WTC11 (cell line): ENCODE measurements around the gene ARMC9. TPM values are rescaled to one million over a fixed set of nuclear protein-coding genes. Genes with fewer than 3 reads are reported as not detected.

Source experiments
- ATAC-seq: fragments of 200-7000 bp; cut with Tn5 transposase; 2 replicates; pipeline ENCODE4 v1.10.0; 2021; ENCODE audit warnings: mild to moderate bottlenecking, moderate library complexity
- CTCF ChIA-PET: fragments of 300-600 bp; sonication (Branson Sonifier 250); formaldehyde crosslinking; loops from one replicate; lab custom pipeline; 2021; ENCODE audit warnings: antibody characterized with exemption; lab: Charles Lee
- POLR2A ChIA-PET: fragments of 350-600 bp; sonication (Branson Sonifier 250); formaldehyde crosslinking; loops from one replicate; lab custom pipeline; 2021; ENCODE audit warnings: antibody characterized with exemption; lab: Charles Lee
- DNase-seq: peaks from one replicate; pipeline ENCODE4 v3.0.0; 2021; ENCODE audit warnings: low spot score
- H3K27ac Mint-ChIP-seq: 2 replicates; pipeline ENCODE4 v1.8.0; 2021; ENCODE audit warnings: mixed read lengths
- H3K27me3 Mint-ChIP-seq: 2 replicates; pipeline ENCODE4 v1.8.0; 2021; ENCODE audit warnings: low read depth, mild to moderate bottlenecking, moderate library complexity, mixed read lengths
- H3K36me3 Mint-ChIP-seq: 2 replicates; pipeline ENCODE4 v1.8.0; 2021; ENCODE audit warnings: mixed read lengths
- H3K4me1 Mint-ChIP-seq: 2 replicates; pipeline ENCODE4 v1.8.0; 2022; ENCODE audit warnings: mixed read lengths
- H3K4me3 Mint-ChIP-seq: 2 replicates; pipeline ENCODE4 v1.8.0; 2021; ENCODE audit warnings: mild to moderate bottlenecking, moderate library complexity, mixed read lengths
- H3K9me3 Mint-ChIP-seq: 2 replicates; pipeline ENCODE4 v1.8.0; 2021; ENCODE audit warnings: mixed read lengths
- AR ChIP-seq: fragments of 250-450 bp; sonication (Bioruptor Pico); IDR thresholded peaks from 2 replicates; pipeline ENCODE4 v1.9.0; 2021; ENCODE audit warnings: mild to moderate bottlenecking
- EMX1 ChIP-seq: fragments of 250-450 bp; sonication (Bioruptor Pico); IDR thresholded peaks from 2 replicates; pipeline ENCODE4 v1.8.0; 2021; ENCODE audit warnings: mild to moderate bottlenecking
- ETV6 ChIP-seq: sonication (generic); formaldehyde crosslinking; IDR thresholded peaks from 2 replicates; pipeline ENCODE4 v1.8.1; 2022; ENCODE audit warnings: mild to moderate bottlenecking, missing genetic modification reagents
- FOXJ3 ChIP-seq: sonication (generic); formaldehyde crosslinking; IDR thresholded peaks from 2 replicates; pipeline ENCODE4 v1.9.0; 2021; ENCODE audit warnings: missing genetic modification reagents, mild to moderate bottlenecking, borderline replicate concordance
- GABPB1 ChIP-seq: sonication (generic); formaldehyde crosslinking; IDR thresholded peaks from 2 replicates; pipeline ENCODE4 v1.8.1; 2023; ENCODE audit warnings: mild to moderate bottlenecking, missing genetic modification reagents
- GRHL2 ChIP-seq: fragments of 250-450 bp; sonication (Bioruptor Pico); IDR thresholded peaks from 2 replicates; pipeline ENCODE4 v1.8.0; 2022; ENCODE audit warnings: mild to moderate bottlenecking, moderate library complexity; ENCODE audit not compliant: insufficient replicate concordance, severe bottlenecking
- HMGXB4 ChIP-seq: sonication (generic); formaldehyde crosslinking; IDR thresholded peaks from 2 replicates; pipeline ENCODE4 v1.8.1; 2023; ENCODE audit warnings: mild to moderate bottlenecking, moderate library complexity, missing genetic modification reagents
- JAZF1 ChIP-seq: fragments of 250-450 bp; sonication (Bioruptor Pico); IDR thresholded peaks from 2 replicates; pipeline ENCODE4 v1.9.0; 2021; ENCODE audit warnings: moderate library complexity, mild to moderate bottlenecking, inconsistent platforms
- MLX ChIP-seq: sonication (generic); formaldehyde crosslinking; IDR thresholded peaks from 2 replicates; pipeline ENCODE4 v1.8.1; 2023; ENCODE audit warnings: mild to moderate bottlenecking, missing genetic modification reagents, moderate library complexity
- NFYB ChIP-seq: sonication (generic); formaldehyde crosslinking; conservative IDR thresholded peaks from 2 replicates; pipeline ENCODE4 v1.8.0; 2022; ENCODE audit warnings: low read depth, missing genetic modification reagents
- NR1H2 ChIP-seq: sonication (generic); formaldehyde crosslinking; IDR thresholded peaks from 2 replicates; pipeline ENCODE4 v1.9.0; 2021; ENCODE audit warnings: mild to moderate bottlenecking, moderate library complexity, missing genetic modification reagents
- PRRX2 ChIP-seq: fragments of 250-450 bp; sonication (Bioruptor Pico); IDR thresholded peaks from 2 replicates; pipeline ENCODE4 v1.8.0; 2021; ENCODE audit warnings: mild to moderate bottlenecking
- RORB ChIP-seq: fragments of 250-450 bp; sonication (Bioruptor Pico); IDR thresholded peaks from 2 replicates; pipeline ENCODE4 v1.9.0; 2021; ENCODE audit warnings: mild to moderate bottlenecking
- SP1 ChIP-seq: sonication (generic); formaldehyde crosslinking; conservative IDR thresholded peaks from 2 replicates; pipeline ENCODE4 v1.8.1; 2022; ENCODE audit warnings: missing genetic modification reagents
- STAT6 ChIP-seq: sonication (generic); formaldehyde crosslinking; conservative IDR thresholded peaks from 2 replicates; pipeline ENCODE4 v1.8.1; 2023; ENCODE audit warnings: mild to moderate bottlenecking, low read depth, missing genetic modification reagents, moderate library complexity
- TCF7 ChIP-seq: sonication (generic); formaldehyde crosslinking; IDR thresholded peaks from 2 replicates; pipeline ENCODE4 v1.8.0; 2022; ENCODE audit warnings: mild to moderate bottlenecking, low read depth, missing genetic modification reagents, moderate library complexity
- TEAD1 ChIP-seq: sonication (generic); formaldehyde crosslinking; IDR thresholded peaks from 2 replicates; pipeline ENCODE4 v1.8.0; 2022; ENCODE audit warnings: mild to moderate bottlenecking, missing genetic modification reagents
- TP53 ChIP-seq: sonication (generic); formaldehyde crosslinking; IDR thresholded peaks from 2 replicates; pipeline ENCODE4 v1.8.1; 2023; ENCODE audit warnings: mild to moderate bottlenecking, missing genetic modification reagents
- ZMAT4 ChIP-seq: fragments of 250-450 bp; sonication (Bioruptor Pico); IDR thresholded peaks from 2 replicates; pipeline ENCODE4 v1.9.0; 2021; ENCODE audit warnings: mild to moderate bottlenecking
- ZNF263 ChIP-seq: sonication (generic); formaldehyde crosslinking; IDR thresholded peaks from 2 replicates; pipeline ENCODE4 v1.8.1; 2022; ENCODE audit warnings: low read depth, mild to moderate bottlenecking, moderate library complexity, missing genetic modification reagents
- ZNF317 ChIP-seq: sonication (generic); formaldehyde crosslinking; IDR thresholded peaks from 2 replicates; pipeline ENCODE4 v1.8.1; 2023; ENCODE audit warnings: low read depth, mild to moderate bottlenecking, moderate library complexity, missing genetic modification reagents, borderline replicate concordance
- ZNF416 ChIP-seq: fragments of 250-450 bp; sonication (Bioruptor Pico); IDR thresholded peaks from 2 replicates; pipeline ENCODE4 v1.9.0; 2021; ENCODE audit warnings: mild to moderate bottlenecking, inconsistent platforms
- ZNF425 ChIP-seq: fragments of 250-450 bp; sonication (Bioruptor Pico); conservative IDR thresholded peaks from 2 replicates; pipeline ENCODE4 v1.9.0; 2021; ENCODE audit warnings: mild to moderate bottlenecking
- ZNF671 ChIP-seq: fragments of 250-450 bp; sonication (Bioruptor Pico); IDR thresholded peaks from 2 replicates; pipeline ENCODE4 v1.8.0; 2021; ENCODE audit warnings: mild to moderate bottlenecking
- total RNA-seq: library from RNA; stranded (reverse); gene quantifications from 3 replicates; pipeline ENCODE4 v1.2.3, GENCODE V29; 2021

ARMC9 gene
- total RNA-seq, 1 experiment from 2014 or later = 34.9 TPM

- ChIA-PET CTCF (interaction anchor here (2.1 kb wide), 1 partner anchor 10 kb away, joined by 6 read pairs; no protein-coding TSS in a partner anchor), POLR2A (interaction anchor here (0.6 kb wide), 1 partner anchor 90 kb away, joined by 3 read pairs; no protein-coding TSS in a partner anchor)
- ATAC-seq (no peak), DNase-seq (no peak)
- Mint-ChIP-seq H3K36me3 (peaks cover 11% of the 10 kb centered on the region), H3K27ac (no peak overlapping the region; the same call in 1 of the 2 replicates), H3K9me3 (peaks cover 6% of the 10 kb centered on the region; the same call in 1 of the 2 replicates), H3K4me3 (no peak overlapping the region), H3K27me3 (no peaks in the 10 kb centered on the region), H3K4me1 (no peaks in the 10 kb centered on the region)
- no peak for TF ChIP-seq JAZF1 (CRISPR knock-in tag)
- no peak for TF ChIP-seq GRHL2 (CRISPR knock-in tag)
- TF ChIP-seq AR = no peak
- no peak for TF ChIP-seq RORB (CRISPR knock-in tag)
Observed at GRCh38 chr2:231286964-231287363, 88.5 kb downstream of the ARMC9 start.

GRCh38 chr2:231287696-231288095 lies 89.3 kb downstream of the ARMC9 start:
- H3K4me1 Mint-ChIP-seq = no peaks in the 10 kb centered on the region
- ATAC-seq (no peak), DNase-seq (no peak)
- H3K9me3 Mint-ChIP-seq = peaks cover 6% of the 10 kb centered on the region; the same call in 1 of the 2 replicates
- H3K4me3 Mint-ChIP-seq = no peak overlapping the region
- H3K27ac Mint-ChIP-seq = no peak overlapping the region
- POLR2A ChIA-PET = no interaction called here
- H3K27me3 Mint-ChIP-seq = no peaks in the 10 kb centered on the region
- CTCF ChIA-PET = interaction anchor here (2.1 kb wide), 1 partner anchor 10 kb away, joined by 6 read pairs; no protein-coding TSS in a partner anchor
- peaks cover 16% of the 10 kb centered on the region for H3K36me3 Mint-ChIP-seq
- TF ChIP-seq ZNF671 (CRISPR knock-in tag) (no peak), MLX (CRISPR knock-in tag) (no peak), TEAD1 (no peak), PRRX2 (no peak), GABPB1 (CRISPR knock-in tag) (no peak), FOXJ3 (CRISPR knock-in tag) (no peak), ZNF416 (CRISPR knock-in tag) (no peak), EMX1 (CRISPR knock-in tag) (no peak), NFYB (CRISPR knock-in tag) (no peak), SP1 (CRISPR knock-in tag) (no peak), TCF7 (CRISPR knock-in tag) (no peak), ZNF317 (no peak)
- TF ChIP-seq, all 79 proteins: peak for 0

- Mint-ChIP-seq H3K4me3 (no peak overlapping the region), H3K4me1 (no peaks in the 10 kb centered on the region), H3K27ac (no peak overlapping the region), H3K36me3 (peaks cover 16% of the 10 kb centered on the region), H3K27me3 (no peaks in the 10 kb centered on the region), H3K9me3 (peaks cover 6% of the 10 kb centered on the region; the same call in 1 of the 2 replicates)
- no peak for ATAC-seq
- no peak for DNase-seq
- CTCF ChIA-PET = interaction anchor here (1.1 to 2.1 kb wide), 2 partner anchors 9 to 62 kb away, joined by 3 to 6 read pairs; no protein-coding TSS in a partner anchor
- POLR2A ChIA-PET = no interaction called here
- no peak for TF ChIP-seq ETV6 (CRISPR knock-in tag)
- no peak for TF ChIP-seq ZMAT4 (CRISPR knock-in tag)
- TF ChIP-seq ZNF263 (CRISPR knock-in tag) = no peak
- no peak for TF ChIP-seq STAT6 (CRISPR knock-in tag)
- no peak for TF ChIP-seq ZNF425 (CRISPR knock-in tag)
- no peak for TF ChIP-seq NR1H2 (CRISPR knock-in tag)
- no peak for TF ChIP-seq TP53 (CRISPR knock-in tag)
- TF ChIP-seq HMGXB4 (CRISPR knock-in tag) = no peak
Observed at GRCh38 chr2:231288590-231288989, 90.2 kb downstream of the ARMC9 start.
